Muscle of back (tissue), 13 donors: Measurements from ENCODE around the gene OR13C8. TPM values are rescaled to one million over a fixed set of nuclear protein-coding genes. Genes with fewer than 3 reads are reported as not detected.
"Not testable (repeated sequence)": the region's sequence is repeated elsewhere in the genome, so short reads cannot be mapped to it uniquely, and the experiment has no call there.

Experiments
- DNase-seq, 3 donors: peaks; one replicate each; pipeline versions ENCODE4 v3.0.0 to v3.0.0-alpha.2; 2013
- long read RNA-seq, 9 donors: transcript quantifications; one replicate each; lab custom pipeline, GENCODE V29; 2026
- polyA plus RNA-seq, 10 donors: library from polyadenylated mRNA; unstranded; fragments of 120-200 nt; gene quantifications; one replicate each; pipeline ENCODE4 v1.2.1, GENCODE V29; 2013; ENCODE audit not compliant: insufficient read length in 10 of 10

OR13C8 gene
- polyA plus RNA-seq, result not detected
- long read RNA-seq, donor 1, result 0 reads
- long read RNA-seq, donor 2, result 0 reads
- long read RNA-seq, donor 3, result 0 reads
- long read RNA-seq, donor 4, result 0 reads
- long read RNA-seq, donor 5, result 0 reads
- long read RNA-seq, donor 6, result 0 reads
- long read RNA-seq, donor 7, result 0 reads
- long read RNA-seq, donor 8, result 0 reads
- long read RNA-seq, donor 9, result 0 reads

GRCh38 chr9:104568868-104569267, at the start of gene OR13C8:
Gene OR13C8 (plus strand): TSS chr9:104569168. CDS start chr9:104569168, 0 bp downstream.
- no peak for DNase-seq

DNA sequence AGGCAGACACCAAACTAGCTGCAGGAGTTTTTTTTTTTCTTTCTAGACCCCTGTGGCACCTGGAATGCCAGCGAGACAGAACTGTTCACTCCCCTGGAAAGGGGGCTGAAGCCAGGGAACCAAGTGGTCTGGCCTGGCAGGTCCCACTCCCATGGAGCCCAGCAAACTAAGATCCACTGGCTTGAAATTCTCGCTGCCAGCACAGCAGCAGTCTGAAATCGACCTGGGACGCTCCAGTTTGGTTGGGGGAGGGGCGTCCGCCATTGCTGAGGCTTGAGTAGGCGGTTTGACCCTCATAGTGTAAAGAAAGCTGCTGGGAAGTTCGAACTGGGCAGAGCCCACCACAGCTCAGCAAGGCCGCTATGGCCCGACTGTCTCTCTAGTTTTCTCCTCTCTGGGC, 48.7 kb upstream of the OR13C8 start:
- not testable (repeated sequence) for DNase-seq

- DNase-seq, result no peak
Observed at GRCh38 chr9:104527109-104527508, 41.9 kb upstream of the OR13C8 start, which contains the start of gene OR13C4. Gene OR13C4 (minus strand): TSS chr9:104527209. CDS start chr9:104527209, 0 bp downstream.

DNA sequence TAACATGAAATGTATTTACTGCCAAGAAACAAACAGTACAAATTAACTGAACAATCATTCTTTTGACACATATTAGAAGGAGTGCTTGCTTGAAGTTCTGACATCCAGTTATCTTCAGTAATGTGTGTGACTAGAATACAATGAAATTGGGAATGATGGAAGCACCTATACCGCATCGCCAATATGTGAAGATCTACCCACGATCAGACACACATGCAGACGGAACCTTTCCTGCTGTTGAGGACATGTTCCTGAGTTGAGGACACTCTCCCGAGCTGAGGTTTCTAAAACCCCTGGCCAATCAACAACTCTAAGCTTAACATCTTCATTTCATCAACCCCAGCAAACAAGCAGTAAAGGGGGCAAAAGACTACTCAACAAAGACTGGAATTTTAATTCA, 32.2 kb upstream of the OR13C8 start, which contains the start of gene OR13C3:
Gene OR13C3 (minus strand): TSS at position 101 of the 400 bp plus-strand sequence. CDS start 133 bp downstream, outside the sequence.
- no peak for DNase-seq

- DNase-seq, result no peak
Observed at GRCh38 chr9:104539275-104539674, 29.7 kb upstream of the OR13C8 start.

GRCh38 chr9:104544644-104545043, 24.3 kb upstream of the OR13C8 start:
- no peak for DNase-seq

GRCh38 chr9:104553261-104553660, 15.7 kb upstream of the OR13C8 start:
- DNase-seq, result peak in 1 of 3 donors; percentile 25

DNA sequence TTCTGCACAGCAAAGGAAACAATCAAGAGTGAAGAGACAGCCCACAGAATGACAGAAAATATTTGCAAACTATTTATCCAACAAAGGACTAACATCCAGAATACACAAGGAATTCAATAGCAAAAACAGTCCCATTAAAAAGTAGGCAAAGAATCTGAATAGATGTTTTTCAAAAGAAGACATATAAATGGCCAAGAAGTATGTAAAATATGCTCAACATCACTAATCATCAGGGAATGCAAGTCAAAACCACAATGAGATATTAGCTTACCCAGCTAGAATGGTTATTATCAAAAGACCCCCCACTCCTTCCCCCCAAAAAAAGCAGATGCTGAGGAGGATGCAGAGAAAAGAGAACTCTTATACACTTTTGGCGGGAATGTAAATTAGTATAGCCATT, 13.4 kb upstream of the OR13C8 start:
- DNase-seq, result peak in 1 of 3 donors; percentile 13

DNA sequence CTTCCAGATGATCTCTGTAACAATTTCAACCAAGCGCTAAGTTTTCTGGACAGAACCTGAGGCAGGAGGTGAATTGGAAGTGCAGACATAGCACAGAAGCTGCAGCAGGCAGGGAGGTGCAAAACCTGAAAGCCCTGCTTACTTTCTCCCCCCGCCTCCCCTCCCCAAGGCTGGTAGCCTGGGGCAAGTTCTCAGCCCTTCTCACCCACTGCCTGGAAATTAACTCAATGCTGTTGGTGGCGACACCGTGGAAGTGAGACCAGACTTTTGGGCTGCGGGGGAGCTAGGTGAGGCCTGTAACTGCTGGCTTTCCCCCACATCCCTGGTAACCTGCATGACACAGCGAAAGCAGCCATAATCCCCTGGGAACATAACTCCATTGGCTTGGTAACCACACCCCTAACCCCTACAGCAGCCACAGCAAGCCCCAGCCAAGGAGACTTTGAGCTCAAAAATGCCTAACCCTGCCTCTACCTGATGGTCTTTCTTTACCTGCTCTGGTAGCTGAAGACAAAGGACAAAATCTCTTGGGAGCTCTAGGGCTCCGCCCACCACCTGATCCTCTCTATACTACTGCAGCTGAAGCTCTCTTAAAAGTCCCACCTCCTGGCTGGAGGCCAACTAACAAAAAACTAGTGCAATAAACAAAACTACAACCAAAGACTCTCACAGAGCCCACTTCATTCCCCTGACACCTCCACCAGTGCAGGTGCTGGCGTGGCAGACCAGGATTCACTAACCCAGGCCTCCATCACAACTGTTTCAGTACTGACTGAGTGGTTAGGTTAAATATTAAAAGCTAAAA, 11.9 kb upstream of the OR13C8 start:
- DNase-seq, result no peak

DNA sequence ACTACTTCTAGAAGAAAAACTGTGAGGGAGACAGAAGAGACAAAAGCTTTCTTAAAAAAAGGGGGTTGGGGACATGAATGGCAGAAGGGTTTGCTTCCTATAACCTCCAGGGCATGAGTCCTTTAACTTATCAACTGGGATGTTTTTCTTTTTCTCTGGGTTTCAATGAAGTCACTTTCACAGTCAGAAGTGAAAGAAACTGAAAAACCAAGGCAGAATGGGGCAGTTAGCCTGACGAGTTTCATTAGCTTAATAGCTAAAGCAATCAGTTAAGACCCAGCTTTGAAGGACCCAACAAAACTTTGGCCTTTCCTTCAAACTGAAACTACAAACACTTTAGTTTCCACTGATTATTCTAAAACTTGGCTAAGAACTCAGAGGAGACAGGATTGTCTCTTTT, 4.6 kb upstream of the OR13C8 start:
- DNase-seq, result no peak

DNA sequence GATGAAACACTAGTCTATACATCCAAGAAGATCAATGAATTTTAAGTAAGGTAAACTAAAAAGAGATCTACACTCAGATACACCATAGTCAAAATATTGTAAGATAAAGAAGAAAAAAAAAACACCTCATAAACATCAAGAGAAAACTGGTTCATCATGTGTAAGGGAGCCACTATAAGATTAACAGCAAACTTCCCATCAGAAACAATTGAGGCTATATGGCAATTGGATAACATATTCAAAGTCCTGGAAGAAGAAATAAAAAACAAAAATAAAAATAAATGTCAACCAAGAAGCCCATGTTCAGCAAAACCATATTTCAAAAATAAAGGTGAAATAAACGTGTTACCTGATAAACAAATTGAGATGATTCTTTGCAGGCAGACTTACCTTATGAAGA, 3.6 kb downstream of the OR13C8 start:
- DNase-seq, result no peak

DNA sequence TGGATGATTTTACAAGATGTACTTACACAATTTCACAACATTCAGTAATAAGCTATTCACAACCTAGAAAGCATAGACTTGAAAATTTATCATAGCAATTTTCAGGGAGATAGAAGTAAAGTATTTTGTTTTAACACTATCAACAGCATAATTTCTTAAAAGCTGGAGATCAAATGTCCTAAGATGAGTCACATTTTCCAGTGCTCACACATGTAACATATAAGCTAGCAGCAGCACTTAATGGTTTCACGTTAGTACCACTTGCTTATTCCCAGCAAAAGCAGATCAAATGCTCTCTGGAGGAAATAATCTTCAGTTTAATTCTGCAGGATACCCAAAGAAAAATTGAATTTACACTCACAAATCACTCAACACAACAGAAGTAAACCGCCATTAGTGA, 6.5 kb downstream of the OR13C8 start:
- DNase-seq, result peak in 2 of 3 donors; percentile 9 to 15

DNA sequence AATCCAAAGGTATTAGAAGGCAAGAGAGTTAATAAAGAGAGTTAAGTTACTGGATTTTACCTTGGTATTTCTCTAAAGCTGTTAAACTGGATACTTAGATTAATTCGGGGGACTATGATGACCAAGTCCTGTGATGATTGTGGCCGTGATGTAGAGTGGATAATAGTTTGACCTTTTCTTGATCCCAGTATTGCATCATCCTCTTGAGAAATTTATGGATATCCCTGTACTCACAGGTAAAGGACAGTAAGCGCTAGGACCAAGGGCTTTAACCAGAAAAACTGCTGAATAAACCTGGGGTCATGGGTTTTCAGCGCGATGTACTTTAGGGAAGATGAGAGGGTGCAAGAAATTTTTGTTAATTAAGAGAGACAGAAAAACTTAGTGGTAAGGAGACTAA, 8.3 kb downstream of the OR13C8 start:
- no peak for DNase-seq

DNA sequence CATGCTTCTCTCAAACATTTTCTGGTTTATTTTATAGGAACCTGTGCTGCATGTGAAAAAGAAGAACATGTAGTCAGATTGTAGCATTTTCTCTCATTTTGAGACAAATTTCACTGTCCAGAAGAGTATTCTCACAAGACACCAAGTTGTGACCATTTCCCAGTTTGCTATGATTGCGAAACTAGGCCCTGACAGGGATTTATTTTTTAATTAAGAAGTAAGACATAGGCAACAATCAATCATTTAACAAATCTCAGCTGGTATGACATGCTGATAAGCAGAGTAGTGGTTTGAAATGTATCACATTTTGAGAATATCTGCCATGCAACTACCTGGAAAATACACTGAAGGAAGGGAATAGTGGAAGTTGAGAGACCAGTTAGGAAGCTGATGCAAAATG, 11.6 kb downstream of the OR13C8 start:
- no peak for DNase-seq

- peak; percentile 72 to 90 (median 88) for DNase-seq
Observed at GRCh38 chr9:104586496-104587180, 17.7 kb downstream of the OR13C8 start.

DNA sequence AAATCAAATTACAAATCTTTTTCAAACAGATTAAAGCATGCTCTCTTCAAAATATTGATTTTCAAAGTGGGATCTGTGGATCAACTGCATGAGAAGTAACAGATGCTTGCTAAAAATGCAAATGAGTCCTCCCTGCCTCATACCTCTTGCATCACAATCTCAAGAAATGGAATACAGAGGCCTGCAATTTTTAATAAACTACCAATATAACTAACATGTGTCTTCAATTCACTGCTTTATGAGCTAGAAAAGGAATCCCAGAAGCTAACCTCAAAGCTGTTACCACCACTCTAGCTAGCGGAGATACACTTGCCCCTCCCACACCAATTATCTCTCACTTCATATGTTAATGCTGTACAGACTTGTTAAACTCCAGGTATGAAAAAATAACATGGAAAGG, 20.7 kb downstream of the OR13C8 start:
- DNase-seq, result no peak

DNA sequence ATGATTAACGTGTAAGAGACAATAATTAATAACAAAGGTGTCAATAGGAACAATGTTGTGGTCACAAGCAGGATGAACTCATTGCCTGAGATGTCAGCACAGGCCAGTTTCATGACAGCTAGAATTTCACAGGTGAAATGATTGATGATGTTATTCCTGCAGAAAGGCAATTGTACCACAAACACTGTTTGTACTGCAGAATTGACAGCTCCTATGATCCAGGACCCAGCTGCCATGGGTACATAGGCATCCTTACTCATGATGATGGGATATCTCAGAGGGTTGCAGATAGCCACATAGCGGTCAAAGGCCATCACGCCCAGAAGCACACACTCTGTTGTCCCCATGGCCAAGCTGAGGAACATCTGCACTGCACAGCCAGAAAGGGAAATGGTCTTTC, 29.8 kb downstream of the OR13C8 start:
- not testable (repeated sequence) for DNase-seq

DNA sequence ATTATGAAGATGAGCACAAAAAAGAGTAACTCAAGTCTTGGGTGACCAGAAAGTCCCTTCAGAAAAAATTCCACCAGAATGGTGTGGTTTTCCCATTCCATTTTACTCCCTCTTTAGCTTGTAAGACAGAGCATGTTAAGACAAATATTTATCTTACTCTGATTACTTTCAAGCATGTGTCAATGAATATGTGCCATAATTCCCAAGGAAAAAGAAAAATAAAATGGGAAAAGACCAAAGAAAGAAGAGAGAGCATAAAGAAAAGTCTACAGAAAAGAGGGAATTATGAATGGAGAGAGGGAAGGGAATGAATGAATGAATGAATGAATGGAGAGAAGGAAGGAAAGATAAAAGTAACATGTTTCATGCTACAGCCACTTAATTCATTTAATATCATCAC, 30.3 kb downstream of the OR13C8 start, which contains the start of gene OR13C5:
Gene OR13C5 (minus strand): TSS at position 101 of the 400 bp plus-strand sequence. CDS start 0 bp downstream, at position 101.
- DNase-seq, result not testable (repeated sequence)

DNA sequence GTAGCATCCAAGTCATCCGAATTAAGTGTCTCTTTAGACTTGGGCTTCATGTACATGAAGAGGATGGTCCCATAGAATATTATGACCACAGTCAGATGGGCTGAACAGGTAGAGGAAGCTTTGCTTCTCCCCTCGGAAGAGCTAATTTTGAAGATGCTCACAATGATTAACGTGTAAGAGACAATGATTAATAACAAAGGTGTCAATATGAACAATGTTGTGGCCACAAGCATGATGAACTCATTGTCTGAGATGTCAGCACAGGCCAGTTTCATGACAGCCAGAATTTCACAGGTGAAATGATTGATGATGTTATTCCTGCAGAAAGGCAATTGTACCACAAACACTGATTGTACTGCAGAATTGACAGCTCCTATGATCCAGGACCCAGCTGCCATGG, 35.8 kb downstream of the OR13C8 start:
- DNase-seq, result no peak

DNA sequence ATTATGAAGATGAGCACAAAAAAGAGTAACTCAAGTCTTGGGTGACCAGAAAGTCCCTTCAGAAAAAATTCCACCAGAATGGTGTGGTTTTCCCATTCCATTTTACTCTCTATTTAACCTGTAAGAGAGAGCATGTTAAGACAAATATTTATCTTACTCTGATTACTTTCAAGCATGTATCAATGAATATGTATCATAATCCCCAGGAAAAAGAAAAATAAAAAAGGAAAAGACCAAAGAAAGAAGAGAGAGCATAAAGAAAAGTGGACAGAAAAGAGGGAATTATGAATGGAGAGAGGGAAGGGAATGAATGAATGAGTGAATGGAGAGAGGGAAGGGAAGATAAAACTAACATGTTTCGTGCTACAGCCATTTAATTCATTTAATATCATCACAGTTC, 36.6 kb downstream of the OR13C8 start, which contains the start of gene OR13C2:
Gene OR13C2 (minus strand): TSS at position 101 of the 400 bp plus-strand sequence. CDS start 0 bp downstream, at position 101.
- DNase-seq, result not testable (repeated sequence)

- no peak for DNase-seq
Observed at GRCh38 chr9:104606152-104606551, 37.2 kb downstream of the OR13C8 start.

- DNase-seq, result no peak
Observed at GRCh38 chr9:104608336-104608735, 39.4 kb downstream of the OR13C8 start.
